Stomach smooth muscle (tissue), 2 donors: ENCODE measurements around the gene USP43.

Experiments used
- H3K27ac ChIP-seq: one replicate; pipeline ENCODE4 v1.7.0; 2013; ENCODE audit warnings: mild to moderate bottlenecking, low read length, inconsistent platforms
- H3K27me3 ChIP-seq, 2 donors: one replicate each; pipeline ENCODE4 v1.7.0; 2013; ENCODE audit warnings: low read length in 2 of 2; ENCODE audit not compliant: insufficient read depth in 2 of 2, control insufficient read depth in 1 of 2
- H3K36me3 ChIP-seq, 2 donors: one replicate each; pipeline ENCODE4 v1.7.0; 2013; ENCODE audit warnings: low read length in 2 of 2; ENCODE audit not compliant: control insufficient read depth in 2 of 2, insufficient read depth in 2 of 2
- H3K4me1 ChIP-seq: one replicate; pipeline ENCODE4 v1.7.0; 2013; ENCODE audit warnings: low read length; ENCODE audit not compliant: control insufficient read depth, insufficient read depth
- H3K4me3 ChIP-seq, 2 donors: one replicate each; pipeline ENCODE4 v1.7.0; 2013; ENCODE audit warnings: low read length in 2 of 2
- H3K9ac ChIP-seq, 2 donors: one replicate each; pipeline ENCODE4 v1.7.0; 2013; ENCODE audit warnings: low read length in 2 of 2, mild to moderate bottlenecking in 1 of 2
- H3K9me3 ChIP-seq, 2 donors: one replicate each; pipeline ENCODE4 v1.7.0; 2013; ENCODE audit warnings: low read length in 2 of 2; ENCODE audit not compliant: control insufficient read depth in 2 of 2
- donor health status: healthy.
- donor health status: Pancreatic carcinoma.

USP43 gene

DNA sequence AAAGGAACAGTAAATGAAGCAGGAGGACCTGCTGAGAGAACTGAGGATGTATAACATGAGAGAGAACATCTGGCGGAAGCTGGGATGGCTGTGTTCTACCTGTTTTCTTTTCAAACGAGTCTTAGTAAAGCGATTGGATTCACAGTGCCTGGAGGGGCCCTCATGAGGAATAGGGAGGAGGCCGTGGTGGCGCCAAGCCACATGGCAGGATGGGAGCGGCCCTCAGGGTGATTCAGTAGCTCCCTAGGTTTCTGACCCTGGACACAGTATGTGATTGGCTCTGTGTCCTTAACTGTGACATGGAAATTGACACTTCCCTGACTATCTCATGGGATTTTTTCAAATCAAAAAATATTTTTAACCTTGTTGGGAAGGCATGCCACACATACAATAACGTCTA is 32.1 kb downstream of the USP43 start:
- Histone ChIP-seq H3K4me3 (no peak overlapping the region), H3K27ac (no peak overlapping the region), H3K36me3 (no peaks in the 10 kb centered on the region), H3K27me3 (no peaks in the 10 kb centered on the region), H3K9me3 (peaks cover 4 to 6% of the 10 kb centered on the region in 2 donors), H3K9ac (no peak overlapping the region), H3K4me1 (no peaks in the 10 kb centered on the region)

DNA sequence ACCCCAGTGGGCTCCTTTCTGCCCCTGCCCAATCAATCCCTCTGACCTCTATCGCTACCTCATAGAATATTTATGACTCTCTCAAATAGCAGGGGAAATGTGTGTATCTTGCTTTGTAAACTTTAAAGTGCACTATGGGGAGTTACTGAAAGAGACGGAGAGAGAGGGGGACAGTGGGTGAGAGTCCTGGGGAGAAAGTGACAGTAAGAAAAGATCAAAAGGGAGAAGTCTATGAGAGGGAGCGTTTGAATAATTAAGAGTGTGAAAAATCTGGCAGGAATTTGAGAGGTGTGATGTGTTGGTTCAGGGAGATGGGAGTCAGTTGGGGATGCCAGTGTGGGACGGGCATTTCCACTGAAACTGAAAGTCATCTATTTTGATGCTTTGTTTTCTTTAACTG is 32.6 kb downstream of the USP43 start:
- Histone ChIP-seq H3K36me3 (no peaks in the 10 kb centered on the region), H3K27ac (no peak overlapping the region), H3K9ac (no peak overlapping the region), H3K4me1 (no peaks in the 10 kb centered on the region), H3K4me3 (no peak overlapping the region), H3K9me3 (peaks cover 4 to 6% of the 10 kb centered on the region in 2 donors), H3K27me3 (no peaks in the 10 kb centered on the region)

DNA sequence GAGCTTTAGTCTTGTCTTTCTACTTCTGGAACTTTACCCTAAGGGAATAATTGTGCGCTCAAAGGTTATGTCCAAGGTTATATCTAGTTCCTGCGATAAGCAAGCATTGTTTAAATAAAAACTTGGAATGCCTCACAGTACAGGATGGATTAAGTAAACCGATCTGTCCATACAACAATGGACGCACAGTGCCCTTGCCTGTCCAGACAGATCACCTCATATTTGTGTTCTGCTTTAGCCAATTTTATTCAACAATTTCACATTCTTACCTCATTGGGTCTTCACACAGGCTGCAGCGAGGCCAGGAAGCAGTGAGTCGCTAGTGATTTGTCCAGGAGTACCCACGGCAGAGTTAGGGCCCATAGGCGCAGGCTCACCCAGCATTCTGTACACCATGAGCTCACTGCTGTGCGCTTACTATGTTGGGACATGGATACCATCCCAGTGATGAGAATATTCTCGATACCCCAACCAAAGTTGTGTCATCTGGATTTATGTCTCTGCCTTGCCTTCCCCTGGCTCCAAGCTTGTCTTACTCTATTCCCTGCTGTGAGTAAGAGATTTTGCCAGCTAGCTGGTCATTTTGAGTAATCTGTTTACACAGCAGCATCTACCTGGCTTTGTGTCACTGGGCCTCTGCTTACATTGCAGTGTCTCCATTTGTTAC is 39.8 kb downstream of the USP43 start:
- Histone ChIP-seq H3K27ac (no peak overlapping the region), H3K9ac (no peak overlapping the region), H3K36me3 (no peaks in the 10 kb centered on the region), H3K9me3 (peaks cover 3 to 5% of the 10 kb centered on the region in 2 donors), H3K4me3 (no peak overlapping the region), H3K4me1 (no peaks in the 10 kb centered on the region), H3K27me3 (no peaks in the 10 kb centered on the region)

DNA sequence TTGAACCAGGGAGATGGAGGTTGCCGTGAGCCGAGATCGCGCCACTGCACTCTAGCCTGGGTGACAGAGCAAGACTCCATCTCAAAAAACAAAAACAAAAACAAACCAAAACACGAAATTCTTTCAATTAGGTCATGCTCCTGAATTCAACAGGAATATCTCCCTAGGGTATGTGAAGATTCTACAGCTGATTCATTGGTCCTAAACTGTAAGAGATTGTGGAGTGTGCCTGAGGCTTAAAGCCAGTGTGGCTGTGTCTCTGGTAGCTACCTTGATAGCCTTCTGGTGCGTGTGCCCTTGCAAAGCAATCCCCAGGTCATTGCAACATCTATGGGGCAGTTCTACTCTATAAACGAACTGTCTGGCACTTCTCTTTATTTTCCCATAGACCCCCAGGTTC is 48.4 kb downstream of the USP43 start:
- Histone ChIP-seq H3K27me3 (no peaks in the 10 kb centered on the region), H3K9ac (no peak overlapping the region), H3K36me3 (no peaks in the 10 kb centered on the region), H3K9me3 (no peaks in the 10 kb centered on the region), H3K27ac (no peak overlapping the region), H3K4me3 (no peak overlapping the region), H3K4me1 (no peaks in the 10 kb centered on the region)

DNA sequence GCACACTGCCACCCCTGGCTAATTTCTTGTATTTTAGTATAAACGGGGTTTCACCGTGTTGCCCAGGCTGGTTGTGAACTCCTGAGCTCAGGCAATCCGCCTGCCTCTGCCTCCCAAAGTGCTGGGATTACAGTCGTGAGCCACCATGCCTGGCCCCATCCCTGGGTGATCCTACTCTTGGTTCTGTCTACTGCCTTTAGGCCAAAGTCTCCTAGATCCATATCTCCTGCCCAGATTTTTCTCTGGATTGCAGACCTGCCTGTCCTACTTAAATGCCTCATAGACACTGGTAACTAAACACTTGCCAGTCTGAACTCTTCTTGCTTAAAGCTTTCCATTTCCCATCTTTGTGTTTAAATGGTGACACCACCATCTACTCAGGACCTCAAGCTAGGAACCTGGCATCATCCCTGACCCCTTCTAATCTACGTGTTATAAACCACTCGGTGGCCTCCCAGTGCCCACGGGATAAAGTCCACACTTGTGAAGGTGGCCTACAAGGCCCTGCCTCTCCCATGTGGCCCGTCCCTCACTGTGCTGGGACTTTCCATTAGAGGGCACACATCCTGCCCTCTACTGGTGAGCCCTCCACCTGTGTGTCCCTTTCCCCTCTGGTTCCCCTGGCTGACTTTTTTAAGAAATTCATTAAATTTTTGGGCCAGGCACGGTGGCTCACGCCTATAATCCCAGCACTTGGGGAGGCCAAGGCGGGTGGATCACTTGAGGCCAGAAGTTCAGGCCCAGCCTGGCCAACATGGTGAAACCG is 51.1 kb downstream of the USP43 start:
- Histone ChIP-seq H3K4me1 (no peaks in the 10 kb centered on the region), H3K36me3 (no peaks in the 10 kb centered on the region), H3K9me3 (no peaks in the 10 kb centered on the region)

DNA sequence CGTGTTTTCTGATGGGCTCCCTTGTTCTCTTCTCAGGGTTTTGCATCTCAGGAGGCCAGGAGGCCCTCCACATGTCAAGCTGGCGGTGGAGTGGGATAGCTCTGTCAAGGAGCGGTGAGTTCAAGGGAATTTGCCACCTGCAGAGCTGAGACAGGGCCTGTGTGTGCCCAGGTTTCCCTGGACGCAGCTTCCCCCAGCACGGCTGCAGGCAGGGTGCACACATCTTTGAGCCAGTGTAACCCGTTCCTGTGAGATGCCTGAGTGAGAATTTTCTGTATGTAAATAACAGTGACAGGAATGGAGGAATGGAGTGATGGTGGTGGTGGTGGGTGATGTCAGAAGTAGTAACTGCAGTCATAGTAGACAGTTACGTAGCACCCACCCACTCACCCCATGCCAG is 54.8 kb downstream of the USP43 start:
- Histone ChIP-seq H3K27me3 (peaks cover 0 to 3% of the 10 kb centered on the region in 2 donors), H3K9ac (no peak overlapping the region), H3K36me3 (no peaks in the 10 kb centered on the region), H3K4me3 (no peak overlapping the region), H3K4me1 (no peaks in the 10 kb centered on the region), H3K27ac (no peak overlapping the region), H3K9me3 (no peaks in the 10 kb centered on the region)

More for the DNA sequence above, 51.1 kb downstream of the USP43 start:
- no peak overlapping the region for H3K27ac ChIP-seq
- no peak overlapping the region for H3K9ac ChIP-seq
- no peak overlapping the region for H3K4me3 ChIP-seq
- peaks cover 0 to 3% of the 10 kb centered on the region in 2 donors for H3K27me3 ChIP-seq

DNA sequence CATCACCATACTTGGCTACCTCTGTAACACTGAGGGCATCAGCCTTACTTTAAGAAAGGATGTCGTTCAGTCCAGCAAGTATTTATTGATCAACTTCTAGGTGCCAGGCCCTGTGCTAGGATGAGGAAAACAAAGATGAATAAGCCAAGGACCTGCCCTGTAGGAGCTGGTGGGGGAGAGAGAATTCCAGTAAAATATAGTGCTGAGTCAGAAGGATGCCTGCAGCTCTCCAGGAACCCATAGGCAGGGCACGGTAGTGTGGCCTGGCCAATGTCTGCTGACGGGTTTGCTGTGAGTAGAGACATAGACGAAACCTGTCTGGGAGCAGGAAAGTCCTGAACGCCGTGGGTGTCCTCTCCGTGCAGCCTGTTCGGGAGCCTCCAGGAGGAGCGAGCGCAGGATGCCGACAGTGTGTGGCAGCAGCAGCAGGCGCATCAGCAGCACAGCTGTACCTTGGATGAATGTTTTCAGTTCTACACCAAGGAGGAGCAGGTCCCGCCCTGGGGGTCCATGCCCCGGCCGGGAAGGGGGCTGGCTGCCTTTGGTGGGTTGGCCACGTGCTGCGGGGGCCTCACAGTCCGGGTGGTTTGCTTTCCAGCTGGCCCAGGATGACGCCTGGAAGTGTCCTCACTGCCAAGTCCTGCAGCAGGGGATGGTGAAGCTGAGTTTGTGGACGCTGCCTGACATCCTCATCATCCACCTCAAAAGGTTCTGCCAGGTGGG is 55.6 kb downstream of the USP43 start:
- Histone ChIP-seq H3K9me3 (no peaks in the 10 kb centered on the region), H3K36me3 (no peaks in the 10 kb centered on the region)

DNA sequence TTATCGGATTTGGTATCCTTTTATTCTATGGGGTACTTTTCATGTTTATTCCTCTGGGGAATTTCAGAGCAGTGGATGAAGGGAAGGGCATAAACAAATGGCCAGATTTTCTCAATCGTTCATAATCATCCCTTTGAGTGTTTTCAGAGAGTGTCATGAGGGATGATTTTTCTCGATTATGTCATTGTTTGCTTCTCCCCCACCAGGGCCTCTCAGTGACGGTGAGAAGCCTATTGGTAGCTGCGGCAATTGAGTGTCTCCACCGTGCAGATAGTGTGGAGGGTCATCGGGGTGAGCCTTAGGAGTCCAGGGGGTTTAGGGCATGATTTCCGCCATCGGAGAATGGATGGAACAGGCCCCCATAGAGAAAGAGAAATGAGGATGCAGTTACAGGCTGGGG is 57.2 kb downstream of the USP43 start:
- Histone ChIP-seq H3K9me3 (no peaks in the 10 kb centered on the region), H3K9ac (no peak overlapping the region), H3K4me1 (no peaks in the 10 kb centered on the region), H3K27me3 (peaks cover 0 to 3% of the 10 kb centered on the region in 2 donors), H3K27ac (no peak overlapping the region), H3K36me3 (no peaks in the 10 kb centered on the region), H3K4me3 (no peak overlapping the region)

More for the DNA sequence above, 55.6 kb downstream of the USP43 start:
- no peak overlapping the region for H3K9ac ChIP-seq
- no peak overlapping the region for H3K4me3 ChIP-seq
- peaks cover 0 to 3% of the 10 kb centered on the region in 2 donors for H3K27me3 ChIP-seq
- no peaks in the 10 kb centered on the region for H3K4me1 ChIP-seq
- H3K27ac ChIP-seq: no peak overlapping the region

DNA sequence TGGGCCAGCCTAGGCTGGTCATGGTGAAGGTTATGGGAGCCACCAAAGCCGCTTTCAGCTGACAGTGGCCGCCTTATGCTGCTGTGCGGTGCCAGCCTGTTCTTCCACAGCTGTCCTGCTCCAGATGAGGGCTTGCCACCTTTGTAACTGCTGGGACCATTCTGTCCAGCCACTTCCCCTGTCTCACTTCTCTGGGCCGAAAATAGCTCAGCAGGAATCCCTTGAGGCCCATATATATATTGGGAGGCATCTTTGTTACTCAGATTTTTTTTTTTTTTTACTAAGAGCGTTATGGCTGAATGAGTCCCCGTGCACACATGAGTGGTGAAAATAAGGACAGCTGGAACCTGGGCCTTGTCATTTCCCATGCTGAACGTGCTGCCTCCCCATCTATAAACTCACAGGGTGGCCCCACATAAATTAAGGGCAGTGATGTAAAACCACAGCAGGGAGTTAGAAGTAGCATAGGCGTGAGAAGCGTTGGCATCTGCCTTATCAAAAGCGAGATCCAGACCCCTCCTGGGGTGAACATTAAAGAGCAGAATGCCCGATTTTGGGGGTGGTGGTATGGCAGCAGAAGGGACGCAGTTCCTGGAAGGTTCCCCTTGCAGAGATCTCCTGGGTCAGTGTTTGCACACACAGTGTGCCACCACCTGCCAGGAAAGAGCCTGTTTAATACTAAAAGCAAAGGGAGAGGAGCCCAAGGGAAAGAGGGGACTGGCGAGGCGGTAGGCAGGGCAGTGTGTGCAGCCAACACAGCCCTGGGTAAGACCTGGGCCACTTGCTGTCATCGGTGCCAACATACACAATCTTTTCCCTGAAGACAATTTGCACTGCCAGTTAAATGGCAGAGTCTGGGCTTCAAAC is 57.8 kb downstream of the USP43 start:
- Histone ChIP-seq H3K27me3 (peaks cover 0 to 3% of the 10 kb centered on the region in 2 donors), H3K4me1 (no peaks in the 10 kb centered on the region), H3K36me3 (no peaks in the 10 kb centered on the region), H3K4me3 (no peak overlapping the region), H3K27ac (no peak overlapping the region), H3K9ac (no peak overlapping the region), H3K9me3 (no peaks in the 10 kb centered on the region)

DNA sequence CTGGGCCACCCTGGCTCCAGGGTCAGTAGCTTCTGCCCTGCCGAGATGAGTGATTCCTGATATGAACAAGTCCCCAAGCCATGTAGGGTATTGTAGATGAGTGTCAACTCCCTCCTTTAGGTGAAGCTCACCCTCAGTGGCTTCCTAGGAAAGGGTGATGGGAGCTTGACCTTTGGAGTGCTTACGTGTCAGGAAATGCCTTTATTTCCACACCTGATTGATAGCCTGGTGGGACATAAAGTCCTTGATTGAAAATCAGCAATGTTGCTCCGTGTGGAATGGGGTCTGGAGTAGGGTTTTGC is 58.4 kb downstream of the USP43 start:
- no peak overlapping the region for H3K4me3 ChIP-seq
- peaks cover 0 to 3% of the 10 kb centered on the region in 2 donors for H3K27me3 ChIP-seq
- H3K27ac ChIP-seq: no peak overlapping the region
- no peaks in the 10 kb centered on the region for H3K4me1 ChIP-seq
- H3K9ac ChIP-seq: no peak overlapping the region
- no peaks in the 10 kb centered on the region for H3K36me3 ChIP-seq
- H3K9me3 ChIP-seq: no peaks in the 10 kb centered on the region
